OCI-LY7 (cell line): ENCODE results near the gene ZMYND8.

Source experiments
- CTCF ChIP-seq: fragments of 200-600 bp; sonication (generic); conservative IDR thresholded peaks from 2 replicates; pipeline ENCODE4 v1.5.1; 2014; ENCODE audit warnings: mild to moderate bottlenecking, antibody characterized with exemption, low read length, moderate library complexity, mixed read lengths
- EZH2phosphoT487 ChIP-seq: fragments of 200-600 bp; sonication (generic); IDR thresholded peaks from 2 replicates; pipeline ENCODE4 v1.6.1; 2018; ENCODE audit warnings: low read depth, borderline replicate concordance, mild to moderate bottlenecking, mixed run types, antibody characterized with exemption, low read length, moderate library complexity, mixed read lengths

DNA sequence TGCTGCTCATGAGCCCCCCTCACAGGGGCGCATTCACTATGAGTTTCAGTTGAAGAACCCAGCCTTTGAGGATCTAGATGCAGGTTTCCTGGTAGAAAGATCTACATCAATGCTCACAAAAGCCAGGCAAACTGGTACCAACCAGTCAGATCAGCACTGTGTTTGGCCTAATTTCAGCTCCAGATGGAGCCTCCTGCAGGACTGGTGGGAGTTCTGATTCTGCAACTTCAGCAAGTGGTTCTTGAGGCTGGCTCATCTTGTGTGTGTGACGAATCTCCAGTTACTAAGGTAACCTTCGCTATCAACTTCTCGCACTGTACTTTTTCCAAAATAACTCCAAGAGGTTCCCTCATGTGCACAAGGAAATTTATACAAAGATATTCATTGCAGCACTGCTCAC, 118.8 kb downstream of the ZMYND8 start:
- TF ChIP-seq CTCF, result no peak
- no peak for TF ChIP-seq EZH2phosphoT487
